ENCODE measurements around the gene ALDH1B1. TPM values are rescaled to one million over a fixed set of nuclear protein-coding genes. Genes with fewer than 3 reads are reported as not detected.

ALDH1B1 gene
- total RNA-seq, 4 donors from 2014 or later, result 1.6 to 23.7 (median 7.7) TPM

GRCh38 chr9:38440516-38440915 is 48.0 kb downstream of the ALDH1B1 start:
- TF ChIP-seq POLR2A (IDR thresholded peaks at IDR 0.05) (no peak), CTCF (IDR thresholded peaks at IDR 0.05) (no peak)
- H3K27ac ChIP-seq, result no peak overlapping the region
- H3K4me1 ChIP-seq, result peaks cover 0 to 9% (median 0%) of the 10 kb centered on the region in 3 donors
- H3K27me3 ChIP-seq, result peaks cover 0 to 27% (median 0%) of the 10 kb centered on the region in 4 donors
- no peak for DNase-seq
- no peaks in the 10 kb centered on the region for H3K36me3 ChIP-seq
- no peaks in the 10 kb centered on the region for H3K9me3 ChIP-seq
- H3K4me3 ChIP-seq, result no peak overlapping the region
- intact Hi-C loops (cut with DNase I), result no loop called here
- WGBS, 2 donors, result 50 to 77% methylated on average over 3 of the region's 3 CpGs

- H3K27ac ChIP-seq, result no peak overlapping the region
- no peak overlapping the region for H3K4me3 ChIP-seq
- no peak for DNase-seq
- no peaks in the 10 kb centered on the region for H3K36me3 ChIP-seq
- peaks cover 0 to 9% (median 0%) of the 10 kb centered on the region in 3 donors for H3K4me1 ChIP-seq
- WGBS, 2 donors, result 53 to 60% methylated on average over 6 to 7 of the region's 8 CpGs
- H3K27me3 ChIP-seq, result peaks cover 0 to 35% (median 0%) of the 10 kb centered on the region in 4 donors
- no peak for TF ChIP-seq POLR2A (IDR thresholded peaks at IDR 0.05)
- TF ChIP-seq CTCF (IDR thresholded peaks at IDR 0.05), result no peak
- intact Hi-C loops (cut with DNase I), result no loop called here
- H3K9me3 ChIP-seq, result no peaks in the 10 kb centered on the region
Observed at GRCh38 chr9:38441347-38442085, 49.0 kb downstream of the ALDH1B1 start.

GRCh38 chr9:38442473-38443096 is 50.1 kb downstream of the ALDH1B1 start:
- Histone ChIP-seq H3K27ac (no peak overlapping the region), H3K9me3 (no peaks in the 10 kb centered on the region), H3K36me3 (no peaks in the 10 kb centered on the region), H3K4me1 (peaks cover 0 to 3% (median 0%) of the 10 kb centered on the region in 3 donors), H3K27me3 (peaks cover 0 to 35% (median 0%) of the 10 kb centered on the region in 4 donors), H3K4me3 (no peak overlapping the region)
- intact Hi-C loops (cut with DNase I), result no loop called here
- 62 to 77% methylated on average over 6 to 7 of the region's 8 CpGs for WGBS, 2 donors
- TF ChIP-seq CTCF (IDR thresholded peaks at IDR 0.05) (no peak), POLR2A (IDR thresholded peaks at IDR 0.05) (no peak)
- DNase-seq, result no peak

GRCh38 chr9:38443181-38443580 is 50.7 kb downstream of the ALDH1B1 start:
- 76 to 77% methylated on average over 7 of the region's 7 CpGs for WGBS, 2 donors
- H3K4me1 ChIP-seq, result no peaks in the 10 kb centered on the region
- TF ChIP-seq POLR2A (IDR thresholded peaks at IDR 0.05) (no peak), CTCF (IDR thresholded peaks at IDR 0.05) (no peak)
- no peak overlapping the region for H3K4me3 ChIP-seq
- peaks cover 0 to 35% (median 0%) of the 10 kb centered on the region in 4 donors for H3K27me3 ChIP-seq
- H3K9me3 ChIP-seq, result no peaks in the 10 kb centered on the region
- intact Hi-C loops (cut with DNase I), result no loop called here
- H3K27ac ChIP-seq, result no peak overlapping the region
- no peak for DNase-seq
- H3K36me3 ChIP-seq, result no peaks in the 10 kb centered on the region

GRCh38 chr9:38443597-38443996 is 51.1 kb downstream of the ALDH1B1 start:
- intact Hi-C loops (cut with DNase I), result no loop called here
- DNase-seq, result no peak
- H3K27ac ChIP-seq, result no peak overlapping the region

More at GRCh38 chr9:38443597-38443996, 51.1 kb downstream of the ALDH1B1 start:
- Histone ChIP-seq H3K4me3 (no peak overlapping the region), H3K4me1 (no peaks in the 10 kb centered on the region), H3K9me3 (no peaks in the 10 kb centered on the region), H3K36me3 (no peaks in the 10 kb centered on the region), H3K27me3 (peaks cover 0 to 35% (median 0%) of the 10 kb centered on the region in 4 donors)
- 49 to 50% methylated on average over 2 of the region's 2 CpGs for WGBS, 2 donors
- TF ChIP-seq POLR2A (IDR thresholded peaks at IDR 0.05) (no peak), CTCF (IDR thresholded peaks at IDR 0.05) (no peak)
